Ovary (tissue), 9 donors: ENCODE data around the gene PIK3R1. TPM values are rescaled to one million over a fixed set of nuclear protein-coding genes. Genes with fewer than 3 reads are reported as not detected.

Experiments
- DNase-seq, 5 donors: peaks; one replicate each; pipeline ENCODE4 v3.0.0-alpha.2; 2019 to 2020
- H3K27ac ChIP-seq, 2 donors: fragments of 200-600 bp; one replicate each; pipeline versions ENCODE4 v1.5.1 to v1.8.0; 2019 to 2022
- H3K27me3 ChIP-seq: fragments of 200-600 bp; one replicate; pipeline ENCODE4 v1.8.0; 2022
- H3K36me3 ChIP-seq: fragments of 200-600 bp; sonication (generic); one replicate; pipeline ENCODE4 v1.5.1; 2019
- H3K4me1 ChIP-seq: one replicate; pipeline ENCODE4 v1.8.1; 2013; ENCODE audit warnings: mild to moderate bottlenecking, moderate library complexity; ENCODE audit not compliant: insufficient read depth
- H3K4me3 ChIP-seq: fragments of 200-600 bp; sonication (generic); one replicate; pipeline ENCODE4 v1.5.1; 2017
- H3K9me3 ChIP-seq, 2 donors: fragments of 200-600 bp in 1 of 2; sonication (generic) in 1 of 2; one replicate each; pipeline versions ENCODE4 v1.5.1 to v1.8.1; 2013 to 2019; ENCODE audit warnings: mild to moderate bottlenecking in 1 of 2, moderate library complexity in 1 of 2
- CTCF ChIP-seq, 3 donors: fragments of 450-650 bp in 2 of 3; fragments of 200-600 bp in 1 of 3; IDR thresholded peaks; one replicate each; pipeline versions ENCODE4 v1.5.1 to v1.8.0; 2016 to 2022; ENCODE audit warnings: antibody characterized with exemption in 3 of 3, mild to moderate bottlenecking in 1 of 3
- EP300 ChIP-seq: sonication (generic); formaldehyde crosslinking; IDR thresholded peaks from one replicate; pipeline ENCODE4 v1.6.1; 2017; ENCODE audit warnings: antibody characterized with exemption
- POLR2A ChIP-seq: fragments of 450-650 bp; IDR thresholded peaks from one replicate; pipeline ENCODE4 v1.6.1; 2017; ENCODE audit warnings: antibody characterized with exemption, mild to moderate bottlenecking, moderate library complexity
- WGBS, 3 donors: extraction: QIAGEN DNeasy Blood & Tissue Kit in 1 of 3; methylation state at CpG; one replicate each; pipeline versions ENCODE4 v1.1.5 to v1.1.7; 2013 to 2017; 5-methylcytosine and 5-hydroxymethylcytosine counted together
- intact Hi-C, 4 donors: fragments of 100-400 bp; cut with DNase I; formaldehyde crosslinking; loops; one replicate each; pipeline versions ENCODE4 v1.11.0 to v1.15.1; 2022 to 2023
- polyA plus RNA-seq, 2 donors: library from polyadenylated mRNA; stranded (reverse); fragments of 200-250 nt in 1 of 2; fragments of 350-450 nt in 1 of 2; fragmentation: Illumina TruSeq in 1 of 2; extraction: RNeasy Lipid Tissue Mini Kit (QIAGEN cat#74804) in 1 of 2; gene quantifications; one replicate each; pipeline ENCODE4 v1.2.3, GENCODE V29; 2013 to 2014
- total RNA-seq, 7 donors: library from RNA; depleted of rRNA in 2 of 7; stranded (reverse); fragments of >200 nt in 2 of 7; fragmentation: NEBNext Ultra II Directional in 3 of 7; extraction: Animal tissue kit (Norgen Biotek cat#: 25700) in 3 of 7; gene quantifications; one replicate each; pipeline versions ENCODE4 v1.1.0 to v1.2.4, GENCODE V29; 2016 to 2023
- donor health status: DM: no; HTN: no; CAD: no; lungs with moderate emphysema.
- donor health status: DM: no; HTN: no; CAD: no.
- donor health status: Bipolar disorder and iron deficiency.
- donor health status: DM: yes; HTN: yes; CAD: no.
- donor health status: DM: no; HTN: no; CAD: no.
- donor health status: DM: yes; HTN: yes; CAD: no.

The PIK3R1 gene
- total and polyA plus RNA-seq, 9 donors: 25.2 to 206 (median 81.2) TPM

- TF ChIP-seq POLR2A (no peak), EP300 (no peak), CTCF (IDR thresholded peaks at IDR 0.05) (no peak)
- Histone ChIP-seq H3K4me3 (no peak overlapping the region), H3K9me3 (no peaks in the 10 kb centered on the region), H3K36me3 (no peaks in the 10 kb centered on the region), H3K27ac (no peak overlapping the region), H3K4me1 (peaks cover 10% of the 10 kb centered on the region), H3K27me3 (no peaks in the 10 kb centered on the region)
- intact Hi-C loops: loop anchor here in 1 of 4 donors (10.0 kb wide), 1 partner anchor 1919 kb away; no protein-coding TSS in a partner anchor
- 85 to 87% (median 86%) methylated on average over 2 of the region's 2 CpGs for WGBS, 3 donors
- no peak for DNase-seq
Observed at GRCh38 chr5:68243681-68244080, 28.1 kb downstream of the PIK3R1 start.

- TF ChIP-seq POLR2A: no peak
- no peak for TF ChIP-seq EP300
- TF ChIP-seq CTCF (IDR thresholded peaks at IDR 0.05): no peak
- intact Hi-C loops: loop anchor here in 1 of 4 donors (10.0 kb wide), 1 partner anchor 1921 kb away; no protein-coding TSS in a partner anchor
- H3K4me1 ChIP-seq: peaks cover 12% of the 10 kb centered on the region
Observed at GRCh38 chr5:68245319-68245718, 29.8 kb downstream of the PIK3R1 start.

GRCh38 chr5:68246802-68247201 lies 31.2 kb downstream of the PIK3R1 start:
- TF ChIP-seq EP300: no peak
- TF ChIP-seq CTCF (IDR thresholded peaks at IDR 0.05): no peak
- Histone ChIP-seq H3K4me1 (peaks cover 18% of the 10 kb centered on the region), H3K4me3 (no peak overlapping the region), H3K9me3 (no peaks in the 10 kb centered on the region), H3K27me3 (no peaks in the 10 kb centered on the region), H3K27ac (no peak overlapping the region), H3K36me3 (no peaks in the 10 kb centered on the region)
- DNase-seq: no peak
- 86 to 89% (median 87%) methylated on average over 3 of the region's 3 CpGs for WGBS, 3 donors
- intact Hi-C loops: loop anchor here in 1 of 4 donors (10.0 kb wide), 1 partner anchor 1922 kb away; no protein-coding TSS in a partner anchor

More at GRCh38 chr5:68245319-68245718, 29.8 kb downstream of the PIK3R1 start:
- no peak for DNase-seq
- Histone ChIP-seq H3K27me3 (no peaks in the 10 kb centered on the region), H3K27ac (no peak overlapping the region), H3K4me3 (no peak overlapping the region), H3K9me3 (no peaks in the 10 kb centered on the region), H3K36me3 (no peaks in the 10 kb centered on the region)
- WGBS, 3 donors: 41 to 43% (median 41%) methylated on average over 3 of the region's 3 CpGs

- DNase-seq: no peak
- no peak for TF ChIP-seq POLR2A
- Histone ChIP-seq H3K4me3 (no peak overlapping the region), H3K27me3 (no peaks in the 10 kb centered on the region), H3K4me1 (peaks cover 18% of the 10 kb centered on the region), H3K36me3 (no peaks in the 10 kb centered on the region), H3K27ac (no peak overlapping the region), H3K9me3 (no peaks in the 10 kb centered on the region)
- 91 to 98% (median 94%) methylated on average over 3 of the region's 3 CpGs for WGBS, 3 donors
- intact Hi-C loops: loop anchor here in 1 of 4 donors (10.0 kb wide), 1 partner anchor 1923 kb away; no protein-coding TSS in a partner anchor
Observed at GRCh38 chr5:68247627-68248026, 32.1 kb downstream of the PIK3R1 start.

GRCh38 chr5:68248896-68249295 lies 33.3 kb downstream of the PIK3R1 start:
- no peak overlapping the region for H3K27ac ChIP-seq
- H3K4me1 ChIP-seq: peaks cover 17% of the 10 kb centered on the region
- no peaks in the 10 kb centered on the region for H3K36me3 ChIP-seq
- no peak overlapping the region for H3K4me3 ChIP-seq
- no peaks in the 10 kb centered on the region for H3K9me3 ChIP-seq
- intact Hi-C loops: loop anchor here in 1 of 4 donors (10.0 kb wide), 1 partner anchor 1924 kb away; no protein-coding TSS in a partner anchor
- WGBS, 3 donors: 81 to 92% (median 83%) methylated on average over 2 of the region's 2 CpGs
- TF ChIP-seq CTCF (IDR thresholded peaks at IDR 0.05) (no peak), POLR2A (no peak), EP300 (no peak)
- DNase-seq: no peak
- no peaks in the 10 kb centered on the region for H3K27me3 ChIP-seq
